CD14-positive monocyte (primary cell): ENCODE results near the gene AKTIP. TPM values are rescaled to one million over a fixed set of nuclear protein-coding genes. Genes with fewer than 3 reads are reported as not detected.

Experiments
- DNase-seq, 3 donors: peaks; one replicate each; pipeline ENCODE4 v3.0.0-alpha.2; 2011 to 2022
- H2AFZ ChIP-seq: 2 replicates; pipeline ENCODE4 v1.6.0; 2012; ENCODE audit warnings: mild to moderate bottlenecking, low read depth, low read length, inconsistent platforms; ENCODE audit not compliant: insufficient read depth, poor library complexity, severe bottlenecking
- H3K27ac ChIP-seq, 2 donors: 1 replicate in 1 of 2; 2 replicates in 1 of 2; pipeline ENCODE4 v1.5.1; 2012 to 2013; ENCODE audit warnings: low read length in 2 of 2, control low read depth in 1 of 2, inconsistent platforms in 1 of 2, low read depth in 1 of 2, mild to moderate bottlenecking in 1 of 2
- H3K27me3 ChIP-seq, 2 donors: one replicate each; pipeline versions ENCODE4 v1.6.0 to v1.6.1; 2011 to 2013; ENCODE audit warnings: low read length in 2 of 2; ENCODE audit not compliant: control insufficient read depth in 2 of 2, insufficient read depth in 2 of 2
- H3K36me3 ChIP-seq, 2 donors: replicated peaks in 1 of 2; 1 replicate in 1 of 2; 2 replicates in 1 of 2; pipeline versions ENCODE4 v1.5.1 to v1.6.1; 2012 to 2013; ENCODE audit warnings: low read length in 2 of 2, control low read depth in 1 of 2, inconsistent platforms in 1 of 2, mild to moderate bottlenecking in 1 of 2; ENCODE audit not compliant: insufficient read depth in 2 of 2, control insufficient read depth in 1 of 2
- H3K4me1 ChIP-seq, 2 donors: 1 replicate in 1 of 2; 2 replicates in 1 of 2; pipeline versions ENCODE4 v1.5.1 to v1.6.1; 2012 to 2013; ENCODE audit warnings: low read length in 2 of 2, control low read depth in 1 of 2, inconsistent platforms in 1 of 2, mild to moderate bottlenecking in 1 of 2, moderate library complexity in 1 of 2; ENCODE audit not compliant: insufficient read depth in 2 of 2, control insufficient read depth in 1 of 2
- H3K4me2 ChIP-seq: replicated peaks from 2 replicates; pipeline ENCODE3; 2012; ENCODE audit warnings: low read length, moderate library complexity, mild to moderate bottlenecking; ENCODE audit not compliant: poor library complexity, severe bottlenecking; ENCODE audit errors: extremely low read depth
- H3K4me3 ChIP-seq, 3 experiments: fragments of 200-600 bp in 1 of 3; sonication (generic) in 1 of 3; replicated peaks in 1 of 3; 1 replicate in 2 of 3; 2 replicates in 1 of 3; pipeline ENCODE4 v1.5.1; 2011 to 2013; ENCODE audit warnings: low read length in 3 of 3, mild to moderate bottlenecking in 3 of 3, control low read depth in 2 of 3, low read depth in 2 of 3, inconsistent platforms in 1 of 3, moderate library complexity in 1 of 3
- H3K79me2 ChIP-seq: 2 replicates; pipeline ENCODE4 v1.6.0; 2012; ENCODE audit warnings: mild to moderate bottlenecking, control low read depth, inconsistent platforms, low read length, moderate library complexity; ENCODE audit not compliant: insufficient read depth
- H3K9ac ChIP-seq: 2 replicates; pipeline ENCODE4 v1.6.0; 2017; ENCODE audit warnings: low read length, mild to moderate bottlenecking; ENCODE audit not compliant: insufficient read depth, poor library complexity, severe bottlenecking
- H3K9me3 ChIP-seq, 2 donors: replicated peaks in 1 of 2; 1 replicate in 1 of 2; 2 replicates in 1 of 2; pipeline versions ENCODE4 v1.5.1 to v1.6.1; 2012 to 2013; ENCODE audit warnings: low read length in 2 of 2, control low read depth in 1 of 2; ENCODE audit not compliant: control insufficient read depth in 1 of 2, insufficient read depth in 1 of 2
- H4K20me1 ChIP-seq: 2 replicates; pipeline ENCODE4 v1.6.0; 2012; ENCODE audit warnings: mild to moderate bottlenecking, low read length, control low read depth, moderate library complexity; ENCODE audit not compliant: insufficient read depth
- H3K27ac Mint-ChIP-seq, 7 donors: one replicate each; pipeline ENCODE4 v1.8.0; 2020; ENCODE audit warnings: mild to moderate bottlenecking in 7 of 7, mixed read lengths in 7 of 7, moderate library complexity in 6 of 7, inconsistent platforms in 2 of 7
- H3K27me3 Mint-ChIP-seq, 3 donors: one replicate each; pipeline ENCODE4 v1.8.0; 2021 to 2022; ENCODE audit warnings: low read depth in 3 of 3, mild to moderate bottlenecking in 3 of 3, mixed read lengths in 3 of 3, moderate library complexity in 3 of 3, inconsistent platforms in 1 of 3
- H3K36me3 Mint-ChIP-seq, 2 donors: one replicate each; pipeline ENCODE4 v1.8.0; 2020; ENCODE audit warnings: mixed read lengths in 2 of 2, inconsistent platforms in 1 of 2, mild to moderate bottlenecking in 1 of 2
- H3K4me1 Mint-ChIP-seq: one replicate; pipeline ENCODE4 v1.8.0; 2020; ENCODE audit warnings: mild to moderate bottlenecking, mixed read lengths
- H3K4me3 Mint-ChIP-seq, 2 donors: one replicate each; pipeline ENCODE4 v1.8.0; 2020; ENCODE audit warnings: mild to moderate bottlenecking in 2 of 2, mixed read lengths in 2 of 2, moderate library complexity in 1 of 2
- H3K9me3 Mint-ChIP-seq, 7 donors: one replicate each; pipeline ENCODE4 v1.8.0; 2020 to 2022; ENCODE audit warnings: mixed read lengths in 7 of 7, mild to moderate bottlenecking in 6 of 7, moderate library complexity in 6 of 7, inconsistent platforms in 2 of 7
- WGBS: methylation state at CpG from one replicate; pipeline ENCODE4 v1.1.5; 2013; ENCODE audit warnings: missing lambda C conversion rate; ENCODE audit not compliant: insufficient coverage; 5-methylcytosine and 5-hydroxymethylcytosine counted together
- intact Hi-C, 2 donors: fragments of 100-400 bp; cut with micrococcal nuclease; formaldehyde crosslinking; loops; one replicate each; pipeline versions ENCODE4 v1.15.0 to v1.15.1; 2023
- polyA plus RNA-seq, 3 donors: library from polyadenylated mRNA; depleted of rRNA in 1 of 3; unstranded in 2 of 3; stranded (reverse) in 1 of 3; fragments of 300-500 nt in 2 of 3; fragments of >200 nt in 1 of 3; fragmentation: Illumina TruSeq in 2 of 3; gene quantifications; 1 replicate in 2 of 3; 2 replicates in 1 of 3; pipeline ENCODE4 v1.2.3, GENCODE V29; 2012 to 2021
- TF ChIP-seq, protein P1 (sequence below): fragments of 200-600 bp; IDR thresholded peaks from one replicate; pipeline ENCODE4 v1.8.0; 2022; ENCODE audit warnings: antibody characterized with exemption, mild to moderate bottlenecking

The AKTIP gene
- polyA plus RNA-seq, 3 donors = 5.8 to 9.9 (median 8.7) TPM

DNA sequence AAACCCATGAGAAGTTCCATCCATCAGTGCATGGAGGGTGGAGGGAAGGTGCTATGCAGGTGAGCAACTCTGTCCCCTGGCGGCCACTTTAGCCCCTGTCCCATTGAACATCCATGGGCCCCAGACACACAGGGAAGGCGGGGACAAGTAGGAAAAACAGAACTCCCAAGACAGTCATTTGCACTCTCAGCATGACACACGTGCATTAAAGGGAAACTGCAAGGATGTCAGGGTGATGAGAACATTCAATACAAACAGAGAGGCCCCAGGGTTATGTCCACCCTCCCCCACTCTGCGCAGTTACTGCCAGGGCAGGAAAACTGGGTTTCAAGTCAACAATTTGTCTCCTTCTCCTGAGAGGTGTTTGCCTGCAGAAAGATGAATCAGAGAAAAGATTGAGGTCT lies 44.0 kb upstream of the AKTIP start:
- Histone ChIP-seq H3K36me3 (no peaks in the 10 kb centered on the region), H4K20me1 (no peaks in the 10 kb centered on the region), H3K9ac (no peak overlapping the region), H3K27me3 (peaks cover 17 to 49% of the 10 kb centered on the region in 2 donors), H3K27ac (no peak overlapping the region), H3K4me2 (no peak overlapping the region), H2AFZ (no peak overlapping the region), H3K9me3 (no peaks in the 10 kb centered on the region), H3K4me3 (no peak overlapping the region), H3K79me2 (no peaks in the 10 kb centered on the region), H3K4me1 (no peaks in the 10 kb centered on the region)
- intact Hi-C loops = no loop called here
- TF ChIP-seq, protein P1, sequence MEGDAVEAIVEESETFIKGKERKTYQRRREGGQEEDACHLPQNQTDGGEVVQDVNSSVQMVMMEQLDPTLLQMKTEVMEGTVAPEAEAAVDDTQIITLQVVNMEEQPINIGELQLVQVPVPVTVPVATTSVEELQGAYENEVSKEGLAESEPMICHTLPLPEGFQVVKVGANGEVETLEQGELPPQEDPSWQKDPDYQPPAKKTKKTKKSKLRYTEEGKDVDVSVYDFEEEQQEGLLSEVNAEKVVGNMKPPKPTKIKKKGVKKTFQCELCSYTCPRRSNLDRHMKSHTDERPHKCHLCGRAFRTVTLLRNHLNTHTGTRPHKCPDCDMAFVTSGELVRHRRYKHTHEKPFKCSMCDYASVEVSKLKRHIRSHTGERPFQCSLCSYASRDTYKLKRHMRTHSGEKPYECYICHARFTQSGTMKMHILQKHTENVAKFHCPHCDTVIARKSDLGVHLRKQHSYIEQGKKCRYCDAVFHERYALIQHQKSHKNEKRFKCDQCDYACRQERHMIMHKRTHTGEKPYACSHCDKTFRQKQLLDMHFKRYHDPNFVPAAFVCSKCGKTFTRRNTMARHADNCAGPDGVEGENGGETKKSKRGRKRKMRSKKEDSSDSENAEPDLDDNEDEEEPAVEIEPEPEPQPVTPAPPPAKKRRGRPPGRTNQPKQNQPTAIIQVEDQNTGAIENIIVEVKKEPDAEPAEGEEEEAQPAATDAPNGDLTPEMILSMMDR = no peak
- Mint-ChIP-seq H3K4me3 (peak overlapping the region in 1 of 2 donors; percentile 14), H3K27me3 (peaks cover 33 to 65% (median 45%) of the 10 kb centered on the region in 3 donors), H3K9me3 (peaks cover 0 to 3% (median 0%) of the 10 kb centered on the region in 7 donors), H3K36me3 (no peaks in the 10 kb centered on the region), H3K4me1 (peaks cover 3% of the 10 kb centered on the region), H3K27ac (no peak overlapping the region)
- 14% methylated on average over 1 of the region's 4 CpGs for WGBS
- DNase-seq = no peak

DNA sequence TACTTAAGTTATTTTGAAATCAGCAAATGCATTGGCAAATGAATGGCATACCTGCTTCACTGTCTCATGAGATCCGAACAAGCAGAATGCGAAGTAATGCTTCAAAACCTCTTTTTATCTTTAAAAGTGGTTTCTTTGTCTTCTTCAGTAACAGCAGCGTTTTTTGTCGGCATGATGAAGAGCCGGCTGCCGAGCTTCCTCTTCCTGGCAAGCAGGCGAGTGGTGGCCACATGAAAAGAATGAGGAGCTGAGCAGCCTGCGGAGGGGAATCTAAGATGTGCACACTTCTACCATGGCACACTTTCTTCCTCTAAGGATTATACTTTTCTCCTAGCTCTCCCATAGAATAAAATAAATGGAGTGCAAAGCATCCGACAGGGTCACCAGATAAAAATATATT lies 42.4 kb upstream of the AKTIP start:
- H3K4me2 ChIP-seq = no peak overlapping the region
- H3K36me3 ChIP-seq = no peaks in the 10 kb centered on the region
- TF ChIP-seq, protein P1 = no peak
- Mint-ChIP-seq H3K9me3 (peaks cover 0 to 3% (median 0%) of the 10 kb centered on the region in 7 donors), H3K36me3 (no peaks in the 10 kb centered on the region), H3K27ac (no peak overlapping the region), H3K4me3 (peak overlapping the region in 1 of 2 donors; percentile 26), H3K27me3 (peaks cover 31 to 64% (median 47%) of the 10 kb centered on the region in 3 donors), H3K4me1 (peaks cover 3% of the 10 kb centered on the region)
- 0% methylated on average over 4 of the region's 9 CpGs for WGBS
- no peak overlapping the region for H3K4me3 ChIP-seq
- intact Hi-C loops = no loop called here
- H3K27me3 ChIP-seq = peaks cover 17 to 49% of the 10 kb centered on the region in 2 donors
- no peak for DNase-seq
- no peaks in the 10 kb centered on the region for H3K4me1 ChIP-seq
- H3K27ac ChIP-seq = no peak overlapping the region
- H3K9me3 ChIP-seq = no peaks in the 10 kb centered on the region
- no peaks in the 10 kb centered on the region for H3K79me2 ChIP-seq
- H2AFZ ChIP-seq = no peak overlapping the region
- no peaks in the 10 kb centered on the region for H4K20me1 ChIP-seq
- no peak overlapping the region for H3K9ac ChIP-seq
